NK-92 (cell line): ENCODE measurements around the gene CNTROB.
A peak's percentile ranks its signal among the peaks of the same experiment; 100 is the strongest.

Source experiments
- DNase-seq: peaks from one replicate; lab custom pipeline; 2025; ENCODE audit not compliant: unreplicated experiment; lab: John Stamatoyannopoulos, UW

Gene CNTROB

DNA sequence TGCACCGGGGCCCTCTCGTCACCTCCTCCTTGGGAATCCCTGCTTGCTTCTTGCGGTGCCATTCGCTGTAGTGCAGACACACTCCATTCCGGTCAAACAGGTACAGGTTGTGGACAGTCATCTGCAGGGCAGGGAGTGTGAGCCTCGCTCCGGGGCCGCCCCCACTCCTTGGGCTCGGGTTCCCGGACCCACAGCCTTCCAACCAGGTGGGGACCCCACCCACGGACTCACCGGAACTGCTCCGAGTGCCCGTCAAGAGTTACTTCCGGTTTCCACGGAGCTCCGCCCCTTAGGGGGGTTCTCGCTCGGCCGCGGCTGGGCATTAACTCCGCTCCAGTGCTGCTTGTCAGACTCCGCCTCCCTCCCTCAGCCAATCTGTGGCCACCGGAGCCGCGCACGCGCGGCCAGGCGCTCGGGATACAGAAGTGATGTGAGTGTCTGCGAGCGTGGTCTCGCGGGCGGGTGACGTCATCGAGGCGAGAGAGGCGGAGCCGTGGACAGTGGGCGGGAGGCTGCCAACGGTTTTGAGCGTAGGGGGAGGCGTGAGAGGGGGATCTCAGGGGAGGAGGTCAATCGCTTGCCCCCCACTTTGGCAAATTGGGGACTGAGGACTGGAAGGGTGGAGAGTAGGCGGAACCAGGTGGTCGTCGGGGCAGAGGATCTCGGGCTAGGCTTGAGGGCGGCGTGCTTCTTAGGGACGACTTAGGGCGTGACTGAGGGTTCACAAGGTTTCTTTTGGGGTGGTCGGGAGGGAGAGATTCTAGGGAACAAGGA, at the start of gene CNTROB, which contains the start of gene TRAPPC1:
Gene CNTROB, plus strand, starts transcription at position 498 of the 774 bp plus-strand sequence. CDS start 874 bp downstream, outside the sequence.
Gene TRAPPC1, minus strand, starts transcription at position 238 of the 774 bp plus-strand sequence. Its CDS starts 117 bp downstream, at position 121.
- peak; percentile 91 for DNase-seq

DNA sequence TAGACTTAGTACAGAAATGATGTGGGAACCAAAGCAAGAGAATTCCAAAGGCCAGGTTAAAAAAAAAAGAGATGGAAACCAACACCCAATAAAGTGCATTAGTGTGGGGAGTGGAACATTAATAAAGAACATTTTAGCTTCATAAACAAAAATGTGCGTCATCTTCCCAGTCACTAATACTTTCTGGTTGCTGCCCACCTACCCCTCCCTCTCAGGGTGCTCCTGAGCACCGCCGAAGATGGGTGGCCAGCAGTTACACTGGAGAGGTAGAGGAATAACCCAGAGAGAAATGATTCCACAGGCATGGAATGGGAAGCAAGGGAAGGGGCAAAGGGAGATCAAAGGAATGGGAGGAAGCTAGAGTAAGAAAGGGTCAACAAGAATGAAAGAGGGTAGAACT, 49.4 kb upstream of the CNTROB start:
- DNase-seq = no peak

DNA sequence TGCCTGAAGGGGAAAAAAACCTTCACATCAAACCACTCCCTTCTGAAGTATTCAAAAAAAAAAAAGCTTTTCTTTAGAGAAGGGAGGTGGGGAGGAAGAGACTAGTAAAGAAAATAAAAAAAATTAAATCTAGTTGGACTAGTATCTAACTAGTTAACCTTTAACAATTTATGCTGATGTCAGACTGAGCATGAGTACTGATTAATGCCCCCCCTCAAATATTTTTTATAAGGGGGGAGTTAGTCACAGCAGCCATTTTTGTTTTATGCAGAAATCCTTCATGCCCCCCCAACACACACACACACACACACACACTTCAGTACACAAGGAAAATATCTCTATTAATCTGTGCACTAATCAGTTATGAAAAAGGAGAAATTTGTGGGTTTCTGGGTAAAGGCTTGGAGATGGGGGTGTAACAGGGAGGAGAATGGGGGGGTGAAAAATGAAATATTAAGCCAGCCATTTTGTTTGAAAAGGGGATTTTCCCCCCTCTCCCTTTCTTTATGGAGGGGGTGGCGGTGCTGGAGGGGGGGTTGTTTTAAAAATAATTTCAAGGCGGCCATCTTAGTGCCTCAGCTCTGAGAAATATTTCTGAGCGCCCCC, 48.1 kb upstream of the CNTROB start:
- no peak for DNase-seq

GRCh38 chr17:7884581-7885366, 47.2 kb upstream of the CNTROB start:
- no peak for DNase-seq

- no peak for DNase-seq
These were observed 46.4 kb upstream of the CNTROB start for GRCh38 chr17:7885367-7886226.

DNA sequence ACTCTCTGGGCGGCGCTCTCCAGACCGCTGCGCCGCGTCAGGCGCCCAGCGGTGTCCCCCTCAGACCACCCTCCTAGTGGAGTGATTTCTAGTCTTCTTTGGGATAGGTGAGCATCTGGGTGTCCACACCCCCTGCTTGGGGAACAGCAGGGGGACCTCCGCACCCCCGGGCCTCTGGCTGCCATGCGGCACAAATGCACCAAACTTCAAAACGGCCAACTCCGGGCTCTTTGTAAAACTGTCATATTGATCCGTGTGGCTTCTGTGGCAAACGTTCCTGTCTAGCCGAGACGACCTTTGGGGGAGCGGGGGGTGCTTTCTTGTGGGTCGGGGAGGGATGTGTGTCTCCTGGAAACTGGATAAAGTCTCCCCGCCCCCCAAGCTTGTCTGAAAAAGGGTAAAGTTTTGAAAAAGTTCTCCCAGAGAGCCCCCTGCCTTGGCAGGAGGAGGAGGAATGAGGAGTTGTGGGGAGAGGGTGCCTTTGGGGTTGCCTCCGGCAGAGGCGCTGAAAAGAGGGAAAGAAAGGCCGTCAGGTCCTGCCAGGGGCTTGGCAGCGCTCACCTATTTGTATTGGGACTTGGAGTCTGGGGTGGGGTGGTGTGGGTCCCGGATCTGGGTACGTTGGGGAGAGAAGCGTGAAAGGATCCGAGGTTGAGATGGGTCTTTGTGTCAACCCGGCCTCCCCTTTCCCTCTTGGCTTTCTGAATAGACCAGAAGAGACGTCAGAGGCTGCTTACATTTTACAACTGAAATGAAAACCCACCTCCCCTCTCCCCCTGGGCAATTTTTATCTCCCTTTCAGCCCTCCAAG, 45.6 kb upstream of the CNTROB start:
- no peak for DNase-seq

DNA sequence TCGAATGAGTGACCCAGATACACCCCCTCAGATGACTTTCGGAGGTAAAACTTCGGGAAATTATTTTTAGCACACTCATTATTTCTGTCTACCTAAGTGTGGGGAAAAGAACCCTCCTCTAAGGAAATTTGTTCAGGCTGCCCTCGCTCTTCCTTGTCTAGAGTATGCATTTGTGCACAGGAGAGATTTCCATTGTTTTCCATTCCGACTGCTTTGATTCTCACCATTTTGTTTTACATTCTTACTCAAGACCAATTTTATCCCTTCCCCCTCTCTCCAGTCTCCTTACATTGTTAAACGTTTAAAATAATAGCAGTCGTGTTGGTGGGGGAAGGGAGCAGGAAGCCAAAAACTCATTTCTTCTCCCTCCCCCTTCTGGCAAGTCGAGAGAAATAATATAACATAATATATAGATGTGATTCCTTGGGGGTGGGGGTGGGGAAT, 44.9 kb upstream of the CNTROB start:
- no peak for DNase-seq

GRCh38 chr17:7887482-7888183, 44.4 kb upstream of the CNTROB start:
- DNase-seq = no peak

- no peak for DNase-seq
These were observed 43.7 kb upstream of the CNTROB start, which contains the start of gene CHD3 for GRCh38 chr17:7888184-7888920. CHD3 (plus strand) TSS chr17:7888789; CDS start chr17:7889001, 212 bp downstream.

- no peak for DNase-seq
These were observed 42.6 kb upstream of the CNTROB start for GRCh38 chr17:7889166-7889955.

- DNase-seq = no peak
These were observed 38.7 kb upstream of the CNTROB start for GRCh38 chr17:7893187-7893880.

DNA sequence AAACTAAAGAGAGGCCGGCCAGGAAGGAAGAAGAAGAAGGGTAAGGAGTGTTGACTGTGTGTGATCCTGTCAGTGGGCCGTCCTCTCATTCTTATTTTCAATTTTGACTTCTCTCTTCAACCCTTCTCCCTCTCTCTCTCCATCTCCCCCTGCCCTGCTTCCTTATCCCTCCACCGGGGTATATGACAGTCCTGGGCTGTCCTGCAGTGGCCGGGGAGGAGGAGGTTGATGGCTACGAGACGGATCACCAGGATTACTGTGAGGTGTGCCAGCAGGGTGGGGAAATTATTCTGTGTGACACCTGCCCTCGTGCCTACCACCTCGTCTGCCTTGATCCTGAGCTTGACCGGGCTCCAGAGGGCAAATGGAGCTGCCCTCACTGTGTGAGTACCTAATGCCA, 37.8 kb upstream of the CNTROB start:
- DNase-seq = no peak

- no peak for DNase-seq
These were observed 37.1 kb upstream of the CNTROB start for GRCh38 chr17:7894866-7895265.

DNA sequence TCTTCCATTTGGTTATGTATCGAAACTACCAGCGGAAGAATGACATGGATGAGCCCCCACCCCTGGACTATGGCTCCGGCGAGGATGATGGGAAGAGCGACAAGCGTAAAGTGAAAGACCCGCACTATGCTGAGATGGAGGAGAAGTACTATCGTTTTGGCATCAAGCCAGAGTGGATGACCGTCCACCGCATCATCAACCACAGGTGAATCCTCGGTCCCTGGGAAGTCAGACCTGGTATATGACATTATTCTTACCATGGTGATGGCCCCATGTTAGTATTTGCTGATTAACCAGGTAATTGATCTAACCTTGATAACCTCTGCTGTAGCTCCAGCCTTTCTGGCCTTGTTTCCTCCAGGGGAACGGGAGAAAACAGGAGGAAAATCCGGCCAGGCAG, 34.9 kb upstream of the CNTROB start:
- no peak for DNase-seq

DNA sequence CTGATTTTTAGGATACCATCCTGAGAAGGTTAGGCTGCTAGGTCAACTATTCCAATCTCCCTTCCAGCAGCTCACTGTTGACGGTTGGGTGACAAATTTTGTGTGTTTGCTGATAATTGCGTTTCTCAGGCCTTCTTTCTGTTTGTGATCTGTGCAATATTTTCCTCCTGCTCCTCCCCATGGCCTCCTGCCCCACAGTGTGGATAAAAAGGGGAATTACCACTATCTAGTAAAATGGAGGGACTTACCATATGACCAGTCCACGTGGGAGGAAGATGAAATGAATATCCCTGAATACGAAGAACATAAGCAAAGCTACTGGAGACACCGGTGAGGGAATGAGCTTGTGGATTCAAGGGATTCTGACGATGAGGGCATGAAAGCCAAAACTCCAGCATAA, 34.2 kb upstream of the CNTROB start:
- DNase-seq = no peak

GRCh38 chr17:7903154-7904103, 28.6 kb upstream of the CNTROB start:
- DNase-seq = no peak
